Heart left ventricle (tissue), 16 donors: Measurements from ENCODE around the gene PLET1. TPM values are rescaled to one million over a fixed set of nuclear protein-coding genes. Genes with fewer than 3 reads are reported as not detected.

Source experiments
- ATAC-seq, 4 donors: fragments of 200-7000 bp; cut with Tn5 transposase; one replicate each; pipeline ENCODE4 v1.9.1; 2020 to 2022; ENCODE audit warnings: moderate library complexity in 4 of 4, mild to moderate bottlenecking in 3 of 4, moderate number of reproducible peaks in 1 of 4
- DNase-seq, 5 donors: peaks; one replicate each; pipeline ENCODE4 v3.0.0-alpha.2; 2020
- H3K27ac ChIP-seq, 12 donors: fragments of 200-600 bp; sonication (generic) in 4 of 12; one replicate each; pipeline versions ENCODE4 v1.5.0 to v1.8.0; 2016 to 2022; ENCODE audit warnings: mild to moderate bottlenecking in 2 of 12
- H3K27me3 ChIP-seq, 9 donors: fragments of 200-600 bp; sonication (generic) in 2 of 9; one replicate each; pipeline versions ENCODE4 v1.5.1 to v1.8.0; 2016 to 2022; ENCODE audit warnings: mild to moderate bottlenecking in 3 of 9
- H3K36me3 ChIP-seq, 9 donors: fragments of 200-600 bp; sonication (generic) in 2 of 9; one replicate each; pipeline versions ENCODE4 v1.5.0 to v1.8.0; 2018 to 2022; ENCODE audit warnings: mild to moderate bottlenecking in 2 of 9
- H3K4me1 ChIP-seq, 12 donors: fragments of 200-600 bp; sonication (generic) in 4 of 12; one replicate each; pipeline versions ENCODE4 v1.5.0 to v1.8.0; 2016 to 2022; ENCODE audit warnings: mild to moderate bottlenecking in 3 of 12
- H3K4me3 ChIP-seq, 12 donors: fragments of 200-600 bp; sonication (generic) in 4 of 12; one replicate each; pipeline versions ENCODE4 v1.5.0 to v1.8.0; 2017 to 2022; ENCODE audit warnings: mild to moderate bottlenecking in 9 of 12, moderate library complexity in 4 of 12
- H3K9me3 ChIP-seq, 12 donors: fragments of 200-600 bp; sonication (generic) in 4 of 12; one replicate each; pipeline versions ENCODE4 v1.5.0 to v1.8.0; 2016 to 2022; ENCODE audit warnings: mild to moderate bottlenecking in 1 of 12
- CTCF ChIP-seq, 12 donors: fragments of 200-600 bp; sonication (generic) in 4 of 12; IDR thresholded peaks; one replicate each; pipeline versions ENCODE4 v1.5.0 to v1.8.0; 2018 to 2022; ENCODE audit warnings: antibody characterized with exemption in 12 of 12, mild to moderate bottlenecking in 5 of 12
- POLR2A ChIP-seq, 2 donors: fragments of 450-650 bp; IDR thresholded peaks; one replicate each; pipeline ENCODE4 v1.6.1; 2017; ENCODE audit warnings: antibody characterized with exemption in 2 of 2, mild to moderate bottlenecking in 2 of 2, moderate library complexity in 2 of 2
- WGBS, 4 donors: extraction: QIAGEN DNeasy Blood & Tissue Kit in 2 of 4; methylation state at CpG; one replicate each; pipeline versions ENCODE4 v1.1.5 to v1.1.7; 2013 to 2018; 5-methylcytosine and 5-hydroxymethylcytosine counted together
- intact Hi-C, 10 donors: fragments of 100-400 bp; cut with DNase I; formaldehyde crosslinking; loops; one replicate each; pipeline versions ENCODE4 v1.11.1 to v1.14.2; 2022
- polyA plus RNA-seq, 2 donors: library from polyadenylated mRNA; stranded (reverse); fragments of 200-250 nt; gene quantifications; one replicate each; pipeline ENCODE4 v1.2.3, GENCODE V29; 2013
- total RNA-seq, 9 donors: library from RNA; depleted of rRNA in 2 of 9; stranded (reverse); fragments of >200 nt in 2 of 9; fragmentation: NEBNext Ultra II Directional in 3 of 9; extraction: Animal tissue kit (Norgen Biotek cat#: 25700) in 3 of 9; gene quantifications; one replicate each; pipeline versions ENCODE4 v1.1.0 to v1.2.4, GENCODE V29; 2016 to 2023
- donor health status: ischemic (EF 13 %, LVEDD 7.1; RV severe dilation, severe dysfunction).
- donor health status: healthy with polysubstance abuse.
- donor health status: DM: no; HTN: yes; CAD: no.
- donor health status: DM: no; HTN: no; CAD: no.
- donor health status: ischemic (EF 25% LVEDD 6.9; RV normal size, moderate dysfunction).
- donor health status: ischemic (EF 25% LVEDD 5.7; RV mildly dilated, moderate dysfunction).
- donor health status: healthy.
- donor health status: DM: yes; HTN: yes; CAD: no.
- donor health status: ischemic (EF 35%, LVEDD 5.7; RV mildly dilated, moderate dysfunction).
- donor health status: nonischemic (EF 11% LVEDD 7.7; RV severe dilation, severe dysfunction).
- donor health status: DM: yes; HTN: yes; CAD: no.
- donor health status: PGD.
- donor health status: ischemic (EF 29% LVEDD 5.4; RV normal size, mild dysfunction).
- donor health status: nonischemic (EF 23%, LVEDD 6.1; RV moderate dilation, normal function).

Gene PLET1
- total and polyA plus RNA-seq, 11 donors = not detected

DNA sequence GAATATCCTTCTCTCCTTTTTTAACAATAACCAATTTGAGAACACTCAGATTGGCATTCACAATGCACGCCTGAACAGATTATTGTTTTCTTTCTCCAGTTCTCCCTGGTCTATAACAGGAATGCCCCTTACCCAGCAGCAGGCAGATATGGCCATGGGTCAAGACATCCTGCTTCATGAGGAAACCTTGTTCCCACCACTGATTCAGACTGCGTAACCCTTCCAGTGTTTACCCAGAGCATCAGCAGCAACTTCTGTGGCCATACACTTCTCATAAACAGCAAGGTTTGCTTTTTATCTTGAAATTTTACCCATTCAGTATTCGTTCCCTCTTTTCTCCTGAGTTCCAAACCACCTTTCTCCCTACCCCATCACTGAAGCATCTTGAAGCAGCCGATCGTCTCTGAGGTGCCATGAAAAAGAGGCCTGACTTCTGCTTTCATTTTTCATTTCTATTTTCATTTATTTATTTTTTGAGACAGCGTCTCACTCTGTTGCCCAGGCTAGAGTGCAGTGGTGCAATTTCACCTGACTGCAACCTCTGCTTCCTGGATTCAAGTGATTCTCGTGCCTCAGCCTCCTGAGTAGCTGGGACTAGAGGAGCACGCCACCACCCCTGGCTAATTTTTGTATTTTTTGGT, 24.8 kb downstream of the PLET1 start:
- Histone ChIP-seq H3K36me3 (peaks cover 0 to 91% (median 72%) of the 10 kb centered on the region in 9 donors), H3K27me3 (no peaks in the 10 kb centered on the region), H3K27ac (no peak overlapping the region), H3K4me1 (peaks cover 0 to under 1% (median 0%) of the 10 kb centered on the region in 12 donors), H3K9me3 (no peaks in the 10 kb centered on the region), H3K4me3 (no peak overlapping the region)
- WGBS, 4 donors = 94 to 96% (median 95%) methylated on average over 8 of the region's 8 CpGs
- no peak for DNase-seq
- ATAC-seq = no peak
- TF ChIP-seq POLR2A (IDR thresholded peaks at IDR 0.05) (no peak), CTCF (IDR thresholded peaks at IDR 0.05) (no peak)
- intact Hi-C loops = no loop called here

DNA sequence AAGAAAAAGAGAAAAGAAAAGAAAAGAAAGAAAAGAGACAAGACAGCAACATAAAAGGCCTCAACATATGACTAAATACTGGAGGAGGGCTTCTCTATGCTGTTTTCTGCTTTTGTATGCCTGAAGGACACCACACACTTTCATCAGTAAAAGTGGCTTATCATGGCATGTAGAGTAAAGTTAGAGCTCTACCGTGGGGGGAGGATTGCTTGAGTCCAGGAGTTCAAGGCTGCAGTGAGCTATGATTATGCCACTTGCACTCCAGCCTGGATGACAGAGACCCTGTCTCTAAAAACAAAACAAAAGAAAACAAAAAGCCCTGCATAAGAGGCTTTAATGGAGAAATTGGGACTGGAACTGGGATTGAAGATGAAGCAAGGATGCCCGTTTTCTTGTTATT, 28.7 kb downstream of the PLET1 start:
- WGBS, 4 donors = 72 to 74% (median 73%) methylated on average over 2 of the region's 2 CpGs
- no peak for ATAC-seq
- TF ChIP-seq CTCF (IDR thresholded peaks at IDR 0.05) (no peak), POLR2A (IDR thresholded peaks at IDR 0.05) (no peak)
- no peak for DNase-seq
- Histone ChIP-seq H3K36me3 (peaks cover 0 to 83% (median 71%) of the 10 kb centered on the region in 9 donors), H3K4me3 (no peak overlapping the region), H3K27me3 (no peaks in the 10 kb centered on the region), H3K4me1 (peaks cover 0 to 13% (median 7%) of the 10 kb centered on the region in 12 donors), H3K27ac (no peak overlapping the region), H3K9me3 (no peaks in the 10 kb centered on the region)
- intact Hi-C loops = no loop called here

GRCh38 chr11:112229746-112230433, 30.8 kb downstream of the PLET1 start:
- H3K36me3 ChIP-seq = peaks cover 0 to 63% (median 51%) of the 10 kb centered on the region in 9 donors
- no peaks in the 10 kb centered on the region for H3K27me3 ChIP-seq
- no peak for TF ChIP-seq CTCF (IDR thresholded peaks at IDR 0.05)
- TF ChIP-seq POLR2A (IDR thresholded peaks at IDR 0.05) = no peak
- no peaks in the 10 kb centered on the region for H3K9me3 ChIP-seq
- ATAC-seq (no peak), DNase-seq (no peak)
- 51 to 74% (median 53%) methylated on average over 3 of the region's 3 CpGs for WGBS, 4 donors
- peaks cover 0 to 17% (median 7%) of the 10 kb centered on the region in 12 donors for H3K4me1 ChIP-seq
- no peak overlapping the region for H3K4me3 ChIP-seq
- intact Hi-C loops = loop anchor here in 3 of 10 donors (2.0 to 10.0 kb wide), 3 partner anchors 45 to 1055 kb away; no protein-coding TSS in a partner anchor
- no peak overlapping the region for H3K27ac ChIP-seq

DNA sequence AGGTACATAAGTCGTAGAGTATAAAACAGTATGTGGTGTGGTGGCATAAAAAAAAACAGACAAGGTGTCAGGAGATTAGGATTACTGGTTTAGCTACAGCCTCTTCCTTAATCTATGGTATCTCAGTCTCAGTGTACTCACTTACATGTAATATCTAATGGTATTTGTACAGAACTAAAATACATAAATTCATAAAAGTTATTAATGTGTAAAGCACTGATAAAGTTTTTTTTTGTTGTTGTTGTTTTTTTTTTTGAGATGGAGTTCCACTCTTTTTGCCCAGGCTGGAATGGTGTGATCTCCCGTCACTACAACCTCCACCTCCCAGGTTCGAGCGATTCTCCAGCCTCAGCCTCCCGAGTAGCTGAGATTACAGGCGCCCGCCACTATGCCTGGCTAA, 31.5 kb downstream of the PLET1 start:
- Histone ChIP-seq H3K27me3 (no peaks in the 10 kb centered on the region), H3K27ac (no peak overlapping the region), H3K9me3 (no peaks in the 10 kb centered on the region), H3K4me1 (peaks cover 0 to 17% (median 7%) of the 10 kb centered on the region in 12 donors), H3K4me3 (no peak overlapping the region), H3K36me3 (peaks cover 0 to 57% (median 45%) of the 10 kb centered on the region in 9 donors)
- intact Hi-C loops = loop anchor here in 3 of 10 donors (2.0 to 10.0 kb wide), 3 partner anchors 46 to 1056 kb away; no protein-coding TSS in a partner anchor
- ATAC-seq (no peak), DNase-seq (no peak)
- 92 to 96% (median 93%) methylated on average over 7 of the region's 7 CpGs for WGBS, 4 donors
- TF ChIP-seq CTCF (IDR thresholded peaks at IDR 0.05) (no peak), POLR2A (IDR thresholded peaks at IDR 0.05) (no peak)
